Bronchial epithelial cell (primary cell): ENCODE results near the gene CDON. TPM values are rescaled to one million over a fixed set of nuclear protein-coding genes. Genes with fewer than 3 reads are reported as not detected.
A peak's percentile ranks its signal among the peaks of the same experiment; 100 is the strongest.

Experiments used
- DNase-seq: peaks from one replicate; pipeline ENCODE4 v3.0.0-alpha.2; 2010; ENCODE audit warnings: low read depth
- FAIRE-seq: peaks from 2 replicates; lab custom pipeline; 2011; peaks lifted over from hg19 to GRCh38; lab: Jason Lieb, UNC
- H3K27me3 ChIP-seq: 2 replicates; pipeline ENCODE4 v1.5.1; 2011; ENCODE audit warnings: low read length; ENCODE audit not compliant: control insufficient read depth, insufficient read depth
- H3K36me3 ChIP-seq: 2 replicates; pipeline ENCODE4 v1.5.1; 2011; ENCODE audit warnings: low read length; ENCODE audit not compliant: control insufficient read depth, insufficient read depth
- H3K4me3 ChIP-seq: 2 replicates; pipeline ENCODE4 v1.5.1; 2011; ENCODE audit warnings: mild to moderate bottlenecking, low read depth, low read length, control low read depth
- CTCF ChIP-seq: IDR thresholded peaks from 2 replicates; pipeline ENCODE4 v1.5.1; 2011; ENCODE audit warnings: mild to moderate bottlenecking, moderate library complexity, low read length, control low read depth, inconsistent platforms; ENCODE audit not compliant: insufficient read depth, severe bottlenecking
- total RNA-seq: library from RNA; depleted of rRNA; stranded (reverse); fragments of >200 nt; gene quantifications from 2 replicates; pipeline ENCODE4 v1.2.1, GENCODE V29; 2014

CDON gene
- total RNA-seq, 1 donor from 2014 or later: 2.9 TPM

- no peak for TF ChIP-seq CTCF
- Histone ChIP-seq H3K36me3 (no peaks in the 10 kb centered on the region), H3K4me3 (no peak overlapping the region), H3K27me3 (peaks cover 2% of the 10 kb centered on the region)
- FAIRE-seq (peak; percentile 58), DNase-seq (no peak)
These were observed 113.1 kb downstream of the CDON start for GRCh38 chr11:125949271-125950177.

GRCh38 chr11:125948278-125949051 lies 114.2 kb downstream of the CDON start:
- no peaks in the 10 kb centered on the region for H3K36me3 ChIP-seq
- FAIRE-seq: no peak
- no peak for DNase-seq
- TF ChIP-seq CTCF: no peak
- peaks cover 2% of the 10 kb centered on the region for H3K27me3 ChIP-seq
- H3K4me3 ChIP-seq: no peak overlapping the region

- Histone ChIP-seq H3K4me3 (no peak overlapping the region), H3K27me3 (peaks cover 2% of the 10 kb centered on the region), H3K36me3 (no peaks in the 10 kb centered on the region)
- TF ChIP-seq CTCF: no peak
- DNase-seq (no peak), FAIRE-seq (no peak)
These were observed 115.0 kb downstream of the CDON start for GRCh38 chr11:125947419-125948277.

GRCh38 chr11:125946712-125947418 lies 115.8 kb downstream of the CDON start:
- no peak for DNase-seq
- peaks cover 2% of the 10 kb centered on the region for H3K27me3 ChIP-seq

More at GRCh38 chr11:125946712-125947418, 115.8 kb downstream of the CDON start:
- FAIRE-seq: no peak
- Histone ChIP-seq H3K36me3 (no peaks in the 10 kb centered on the region), H3K4me3 (no peak overlapping the region)
- TF ChIP-seq CTCF: no peak
